HCT116 (cell line): ENCODE results near the gene MINK1. TPM values are rescaled to one million over a fixed set of nuclear protein-coding genes. Genes with fewer than 3 reads are reported as not detected.

ENCODE experiments used
- ATAC-seq: fragments of 200-7000 bp; cut with Tn5 transposase; 2 replicates; pipeline ENCODE4 v1.9.1; 2020; ENCODE audit warnings: mild to moderate bottlenecking, moderate library complexity
- BruUV-seq: library from RNA; stranded (reverse); fragments of 400-500 nt; replicated peaks from 2 replicates; lab custom pipeline; 2021; lab: Mats Ljungman, UMichigan
- CTCF ChIA-PET: fragments of 300-600 bp; sonication (Branson Sonifier 250); formaldehyde crosslinking; loops from one replicate; lab custom pipeline; 2021; ENCODE audit warnings: antibody characterized with exemption; lab: Charles Lee
- POLR2A ChIA-PET: fragments of 300-600, 350-600 bp; sonication (Branson Sonifier 250); formaldehyde crosslinking; loops from one replicate; lab custom pipeline; 2021; ENCODE audit warnings: antibody characterized with exemption; lab: Charles Lee
- RAD21 ChIA-PET, 2 experiments: fragments of 300-600 bp; sonication (Branson Sonifier 250); formaldehyde crosslinking; loops; one replicate each; lab custom pipeline; 2023; ENCODE audit warnings: low total read pairs in 2 of 2; ENCODE audit not compliant: uncharacterized antibody in 2 of 2, unreplicated experiment in 2 of 2, low non-redundant PET in 1 of 2; lab: Charles Lee
- DNase-seq: peaks from one replicate; pipeline ENCODE4 v3.0.0-alpha.2; 2010; ENCODE audit warnings: low read depth, low spot score
- H2AFZ ChIP-seq: fragments of 200-600 bp; shearing (Covaris generic), sonication (generic); 2 replicates; pipeline ENCODE4 v1.6.1; 2017; ENCODE audit warnings: low read depth, mixed run types, mixed read lengths, antibody characterized with exemption, low read length; ENCODE audit not compliant: poor library complexity, severe bottlenecking
- H3K27ac ChIP-seq: 2 replicates; pipeline ENCODE4 v1.5.1; 2012; ENCODE audit warnings: low read depth, low read length
- H3K27me3 ChIP-seq: fragments of 200-600 bp; sonication (generic); 2 replicates; pipeline ENCODE4 v1.6.1; 2016; ENCODE audit warnings: mixed run types, low read length, mixed read lengths; ENCODE audit not compliant: insufficient read depth
- H3K36me3 ChIP-seq, 2 experiments: fragments of 200-500 bp in 1 of 2; fragments of 200-600 bp in 1 of 2; sonication (Bioruptor generic) in 1 of 2; sonication (generic) in 1 of 2; 2 replicates each; pipeline versions ENCODE4 v1.5.1 to v1.6.1; 2014 to 2016; ENCODE audit warnings: low read length in 2 of 2, inconsistent platforms in 1 of 2, mixed read lengths in 1 of 2, mixed run types in 1 of 2; ENCODE audit not compliant: insufficient read depth in 2 of 2, control insufficient read depth in 1 of 2
- H3K4me1 ChIP-seq, 2 experiments: fragments of 200-600 bp in 1 of 2; sonication (generic) in 1 of 2; 2 replicates each; pipeline versions ENCODE4 v1.5.1 to v1.6.1; 2012 to 2017; ENCODE audit warnings: low read length in 2 of 2, inconsistent platforms in 1 of 2, mild to moderate bottlenecking in 1 of 2, mixed read lengths in 1 of 2, mixed run types in 1 of 2, moderate library complexity in 1 of 2; ENCODE audit not compliant: insufficient read depth in 2 of 2, control insufficient read depth in 1 of 2
- H3K4me2 ChIP-seq: fragments of 200-600 bp; sonication (generic); 2 replicates; pipeline ENCODE4 v1.6.1; 2017; ENCODE audit warnings: mixed run types, low read length, mixed read lengths
- H3K4me3 ChIP-seq, 2 experiments: fragments of 200-600 bp in 1 of 2; sonication (generic) in 1 of 2; replicated peaks in 1 of 2; 2 replicates each; pipeline ENCODE4 v1.5.1; 2011 to 2016; ENCODE audit warnings: low read length in 2 of 2, control low read depth in 1 of 2, low read depth in 1 of 2, mild to moderate bottlenecking in 1 of 2, mixed read lengths in 1 of 2, mixed run types in 1 of 2
- H3K79me2 ChIP-seq: fragments of 200-600 bp; sonication (generic); 2 replicates; pipeline ENCODE4 v1.6.1; 2017; ENCODE audit warnings: mild to moderate bottlenecking, mixed run types, low read length, moderate library complexity, mixed read lengths; ENCODE audit not compliant: insufficient read depth
- H3K9ac ChIP-seq: fragments of 200-600 bp; sonication (generic); 2 replicates; pipeline ENCODE4 v1.6.1; 2016; ENCODE audit warnings: low read length, mixed read lengths
- H3K9me2 ChIP-seq: fragments of 200-600 bp; sonication (generic), shearing (Covaris generic); 2 replicates; pipeline ENCODE4 v1.6.1; 2017; ENCODE audit warnings: mixed run types, mild to moderate bottlenecking, moderate library complexity; ENCODE audit not compliant: insufficient read depth
- H3K9me3 ChIP-seq, 2 experiments: fragments of 200-500 bp in 1 of 2; fragments of 200-600 bp in 1 of 2; sonication (Bioruptor generic) in 1 of 2; sonication (generic) in 1 of 2; 2 replicates each; pipeline ENCODE4 v1.6.1; 2014 to 2017; ENCODE audit warnings: low read length in 2 of 2, mixed read lengths in 2 of 2, inconsistent platforms in 1 of 2, low read depth in 1 of 2, mild to moderate bottlenecking in 1 of 2, mixed run types in 1 of 2, moderate library complexity in 1 of 2; ENCODE audit not compliant: control insufficient read depth in 1 of 2, insufficient read depth in 1 of 2
- H4K20me1 ChIP-seq: fragments of 200-600 bp; sonication (generic), shearing (Covaris generic); 2 replicates; pipeline ENCODE4 v1.6.1; 2017; ENCODE audit warnings: mixed run types, mild to moderate bottlenecking, moderate library complexity; ENCODE audit not compliant: insufficient read depth
- CBX3 ChIP-seq: IDR thresholded peaks from 2 replicates; pipeline ENCODE4 v1.6.1; 2012; ENCODE audit warnings: low read depth
- CTCF ChIP-seq, 3 experiments: fragments of 200-600 bp in 1 of 3; sonication (generic) in 1 of 3; IDR thresholded peaks in 2 of 3; conservative IDR thresholded peaks in 1 of 3; 2 replicates each; pipeline ENCODE4 v1.5.1; 2012 to 2017; ENCODE audit warnings: low read depth in 2 of 3, low read length in 2 of 3, antibody characterized with exemption in 1 of 3, borderline replicate concordance in 1 of 3, control low read depth in 1 of 3, mild to moderate bottlenecking in 1 of 3, mixed read lengths in 1 of 3, mixed run types in 1 of 3, moderate library complexity in 1 of 3; ENCODE audit not compliant: insufficient read depth in 1 of 3
- EGR1 ChIP-seq: IDR thresholded peaks from 2 replicates; pipeline ENCODE4 v1.6.1; 2012; ENCODE audit warnings: low read depth
- EZH2 ChIP-seq: fragments of 200-600 bp; sonication (generic); IDR thresholded peaks from 2 replicates; pipeline ENCODE4 v1.6.1; 2017; ENCODE audit warnings: antibody characterized with exemption, mixed run types
- EZH2phosphoT487 ChIP-seq: fragments of 200-600 bp; IDR thresholded peaks from 2 replicates; pipeline ENCODE4 v1.6.1; 2018; ENCODE audit warnings: antibody characterized with exemption, borderline replicate concordance
- JUND ChIP-seq: IDR thresholded peaks from 2 replicates; pipeline ENCODE4 v1.6.1; 2012
- POLR2A ChIP-seq: IDR thresholded peaks from 2 replicates; pipeline ENCODE4 v1.7.0; 2011; ENCODE audit warnings: borderline replicate concordance; ENCODE audit not compliant: insufficient read depth, insufficient read length; ENCODE audit errors: extremely low read depth
- POLR2AphosphoS5 ChIP-seq: IDR thresholded peaks from 2 replicates; pipeline ENCODE4 v1.6.1; 2011; ENCODE audit warnings: mild to moderate bottlenecking, low read depth, low read length, moderate library complexity
- RAD21 ChIP-seq: IDR thresholded peaks from 2 replicates; pipeline ENCODE4 v1.6.1; 2012; ENCODE audit warnings: low read depth, mild to moderate bottlenecking
- TCF7L2 ChIP-seq: IDR thresholded peaks from 2 replicates; pipeline ENCODE4 v1.7.0; 2011; ENCODE audit warnings: borderline replicate concordance, inconsistent platforms; ENCODE audit not compliant: insufficient read depth, insufficient read length; ENCODE audit errors: extremely low read depth
- YY1 ChIP-seq: IDR thresholded peaks from 2 replicates; pipeline ENCODE4 v1.6.1; 2011; ENCODE audit warnings: low read length, low read depth, moderate library complexity, mild to moderate bottlenecking; ENCODE audit not compliant: insufficient replicate concordance; ENCODE audit errors: extremely low read depth
- ZFX ChIP-seq: fragments of 450-650 bp; IDR thresholded peaks from 2 replicates; pipeline ENCODE4 v1.6.1; 2017
- ZNF274 ChIP-seq: fragments of 200-500 bp; sonication (Bioruptor generic); IDR thresholded peaks from 2 replicates; pipeline ENCODE4 v1.6.1; 2014; ENCODE audit warnings: mild to moderate bottlenecking, low read depth, low read length, inconsistent platforms
- intact Hi-C: fragments of 100-400 bp; cut with micrococcal nuclease; formaldehyde crosslinking; loops from 2 replicates; pipeline ENCODE4 v1.10.0; 2022
- total RNA-seq: library from RNA; stranded (reverse); gene quantifications from one replicate; pipeline ENCODE4 v1.2.1, GENCODE V29; 2021; ENCODE audit not compliant: unreplicated experiment
- TF ChIP-seq, protein P1 (sequence below): IDR thresholded peaks from 2 replicates; pipeline ENCODE4 v1.6.1; 2012

The MINK1 gene
- total RNA-seq, 1 experiment from 2014 or later, result 85.2 TPM

DNA sequence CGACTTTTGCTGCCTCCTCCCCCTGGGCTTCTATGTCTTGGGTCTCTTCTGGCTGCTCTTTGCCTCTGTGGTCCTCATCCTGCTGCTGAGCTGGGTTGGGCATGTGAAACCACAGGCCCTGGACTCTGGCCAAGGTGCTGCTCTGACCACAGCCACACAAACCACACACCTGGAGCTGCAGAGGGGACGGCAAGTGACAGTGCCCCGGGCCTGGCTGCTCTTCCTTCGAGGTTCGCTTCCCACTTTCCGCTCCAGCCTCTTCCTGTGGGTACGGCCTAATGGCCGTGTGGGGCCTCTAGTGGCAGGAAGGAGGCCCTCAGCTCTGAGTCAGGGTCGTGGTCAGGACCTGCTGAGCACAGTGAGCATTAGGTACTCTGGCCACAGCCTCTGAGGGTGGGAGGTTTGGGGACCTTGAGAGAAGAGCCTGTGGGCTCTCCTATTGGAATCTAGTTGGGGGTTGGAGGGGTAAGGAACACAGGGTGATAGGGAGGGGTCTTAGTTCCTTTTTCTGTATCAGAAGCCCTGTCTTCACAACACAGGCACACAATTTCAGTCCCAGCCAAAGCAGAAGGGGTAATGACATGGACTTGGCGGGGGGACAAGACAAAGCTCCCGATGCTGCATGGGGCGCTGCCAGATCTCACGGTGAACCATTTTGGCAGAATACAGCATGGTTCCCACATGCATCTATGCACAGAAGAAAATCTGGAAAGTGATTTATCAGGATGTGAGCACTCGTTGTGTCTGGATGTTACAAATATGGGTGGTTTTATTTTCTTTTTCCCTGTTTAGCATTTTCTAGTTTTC, 101.2 kb downstream of the MINK1 start:
- intact Hi-C loops, result loop anchor here (2.0 kb wide), 1 partner anchor 14 kb away; no protein-coding TSS in a partner anchor
- CTCF ChIA-PET, result interaction anchor here (0.7 kb wide), 1 partner anchor 25 kb away, joined by 3 read pairs; no protein-coding TSS in a partner anchor
- no peaks in the 10 kb centered on the region for H4K20me1 ChIP-seq
- RAD21 ChIA-PET, result no interaction called here
- POLR2A ChIA-PET, result interaction anchor here (0.7 kb wide), 1 partner anchor 1723 kb away, joined by 3 read pairs; no protein-coding TSS in a partner anchor
- no peaks in the 10 kb centered on the region for H3K27me3 ChIP-seq
- peaks cover 0 to 17% of the 10 kb centered on the region in 2 experiments; a peak in 1 of 4 replicates for H3K36me3 ChIP-seq
- no peak overlapping the region for H3K4me3 ChIP-seq
- H3K4me2 ChIP-seq, result peak overlapping the region; percentile 56
- peak; percentile 79 for ATAC-seq
- 0 out of 2 replicates have a peak overlapping the region, but pooled peaks have one; percentile 17 for H3K9ac ChIP-seq
- peaks cover 18% of the 10 kb centered on the region for H3K79me2 ChIP-seq
- peaks cover 9 to 22% of the 10 kb centered on the region in 2 experiments for H3K4me1 ChIP-seq
- H3K9me3 ChIP-seq, result no peaks in the 10 kb centered on the region
- no peaks in the 10 kb centered on the region for H3K9me2 ChIP-seq
- BruUV-seq, result no TSS peak
- H2AFZ ChIP-seq, result no peak overlapping the region
- peak in 2 of 3 experiments; percentile 34 to 41; a peak in 3 of 6 replicates for TF ChIP-seq CTCF (IDR thresholded peaks at IDR 0.05 in 2 of 3, conservative IDR thresholded peaks at IDR 0.05 in 1 of 3; ENCODE audit: borderline replicate concordance in 1 of 3, insufficient read depth in 1 of 3, low read depth in 2 of 3, low read length in 2 of 3)
- no peak for TF ChIP-seq JUND
- no peak for DNase-seq
- no peak overlapping the region for H3K27ac ChIP-seq

GRCh38 chr17:4935650-4936049, 102.5 kb downstream of the MINK1 start:
- peaks cover 22% of the 10 kb centered on the region for H3K79me2 ChIP-seq
- DNase-seq (no peak), ATAC-seq (no peak)
- no peaks in the 10 kb centered on the region for H3K9me3 ChIP-seq
- no peak overlapping the region for H2AFZ ChIP-seq
- ChIA-PET RAD21 (no interaction called here), CTCF (no interaction called here), POLR2A (no interaction called here)
- H3K9ac ChIP-seq, result no peak overlapping the region
- H3K36me3 ChIP-seq, result peaks cover 0 to 17% of the 10 kb centered on the region in 2 experiments; a peak in 1 of 4 replicates
- no peaks in the 10 kb centered on the region for H4K20me1 ChIP-seq
- peaks cover 9 to 22% of the 10 kb centered on the region in 2 experiments for H3K4me1 ChIP-seq
- H3K27ac ChIP-seq, result no peak overlapping the region
- no peaks in the 10 kb centered on the region for H3K27me3 ChIP-seq
- BruUV-seq, result no TSS peak
- no peak overlapping the region for H3K4me2 ChIP-seq
- no peak overlapping the region for H3K4me3 ChIP-seq
- intact Hi-C loops, result loop anchor here (2.0 kb wide), 1 partner anchor 15 kb away; no protein-coding TSS in a partner anchor
- H3K9me2 ChIP-seq, result no peaks in the 10 kb centered on the region
- TF ChIP-seq CTCF (IDR thresholded peaks at IDR 0.05 in 2 of 3, conservative IDR thresholded peaks at IDR 0.05 in 1 of 3; ENCODE audit: borderline replicate concordance in 1 of 3, insufficient read depth in 1 of 3, low read depth in 2 of 3, low read length in 2 of 3) (no peak), ZNF274 (no peak), CBX3 (no peak), EZH2phosphoT487 (no peak), TCF7L2 (no peak), POLR2AphosphoS5 (no peak), YY1 (no peak), EGR1 (no peak), POLR2A (no peak), ZFX (no peak), EZH2 (no peak), RAD21 (no peak)
- TF ChIP-seq, protein P1, sequence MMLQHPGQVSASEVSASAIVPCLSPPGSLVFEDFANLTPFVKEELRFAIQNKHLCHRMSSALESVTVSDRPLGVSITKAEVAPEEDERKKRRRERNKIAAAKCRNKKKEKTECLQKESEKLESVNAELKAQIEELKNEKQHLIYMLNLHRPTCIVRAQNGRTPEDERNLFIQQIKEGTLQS, result no peak
